Dermis microvascular lymphatic vessel endothelial cell (primary cell): Measurements from ENCODE around the gene RSF1. TPM values are rescaled to one million over a fixed set of nuclear protein-coding genes. Genes with fewer than 3 reads are reported as not detected.

Source experiments
- DNase-seq, 2 donors: peaks; one replicate each; pipeline versions ENCODE4 v3.0.0 to v3.0.0-alpha.2; 2010; ENCODE audit warnings: low read depth in 2 of 2
- total RNA-seq: library from RNA; depleted of rRNA; stranded (reverse); fragments of >200 nt; gene quantifications from 2 replicates; pipeline ENCODE4 v1.2.1, GENCODE V29; 2014

Gene RSF1
- total RNA-seq, 1 donor from 2014 or later, result 12.8 TPM

DNA sequence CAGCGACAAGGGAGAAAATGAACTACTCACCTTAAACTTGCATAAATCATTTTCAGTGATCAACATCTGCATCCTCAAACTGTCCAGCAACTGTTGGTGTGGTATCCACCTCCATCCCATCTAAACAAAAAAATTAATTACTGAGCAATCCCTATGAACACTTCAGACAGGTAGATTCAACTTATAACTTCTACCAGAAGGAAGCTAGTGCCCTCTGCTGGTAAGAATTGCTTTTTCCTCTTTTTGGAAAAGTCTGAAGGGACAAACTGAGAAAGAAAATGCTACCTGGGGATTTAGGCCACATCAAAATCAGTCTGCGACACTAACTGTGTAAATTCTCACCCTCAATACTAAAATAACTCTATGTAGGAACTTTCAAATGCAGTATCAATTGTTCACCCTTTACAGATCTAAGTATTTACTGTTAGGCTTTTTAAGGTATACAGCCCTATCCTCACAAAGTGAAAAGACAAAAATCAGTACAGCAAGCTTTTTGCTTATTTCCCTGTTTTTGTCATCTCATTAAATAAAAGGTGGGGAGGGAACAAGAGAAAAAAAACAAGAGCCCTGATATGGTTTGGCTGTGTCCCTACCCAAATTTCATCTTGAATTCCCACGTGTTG lies 200.8 kb downstream of the RSF1 start:
- DNase-seq, result peak; percentile 21 to 60

DNA sequence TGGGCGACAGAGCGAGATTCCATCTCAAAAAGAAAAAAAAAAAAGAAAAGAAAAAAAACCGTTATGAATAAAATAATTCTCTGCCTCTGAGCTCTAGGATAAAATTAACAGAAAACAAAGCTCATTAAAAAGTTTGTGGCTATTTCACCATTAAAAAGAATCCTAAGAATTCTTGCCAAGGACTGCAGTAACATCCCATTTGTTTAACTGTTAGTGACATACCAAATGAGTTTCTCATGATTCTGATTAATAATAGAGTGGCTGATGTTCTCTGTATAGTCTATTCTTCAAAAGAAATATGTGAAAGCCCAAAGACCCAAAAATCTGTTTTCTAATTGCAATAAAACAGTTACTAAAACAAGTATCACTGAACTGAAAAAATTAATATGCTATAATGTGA lies 202.6 kb downstream of the RSF1 start:
- no peak for DNase-seq

DNA sequence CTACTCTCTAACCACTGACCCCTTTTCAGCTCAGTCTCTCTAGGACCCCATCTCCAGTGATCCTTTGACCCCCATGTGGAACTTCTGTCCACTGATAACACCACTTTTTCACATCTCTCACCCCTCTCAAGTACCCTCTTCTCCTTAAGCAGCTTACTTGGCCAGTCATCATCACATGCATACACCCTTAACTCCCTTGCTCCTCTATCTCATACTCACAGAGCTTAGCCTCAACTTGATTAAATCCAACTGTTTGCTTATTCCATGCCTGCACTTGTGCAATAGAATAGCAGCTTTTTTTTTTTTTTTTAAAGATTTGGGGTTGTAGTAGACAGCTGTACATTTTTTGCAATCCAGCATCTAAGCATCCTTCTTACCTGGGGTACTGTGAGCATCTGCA lies 208.6 kb downstream of the RSF1 start:
- no peak for DNase-seq

Other genes starting within 250 kb of the RSF1 start
- gene AQP11, start 230.8 kb downstream of the RSF1 start, total RNA-seq, result 0.13 and 0.38 TPM in 2 replicates
- gene CLNS1A, start 182.9 kb downstream of the RSF1 start, total RNA-seq, result 110 and 117 TPM in 2 replicates
- 27.7 and 31.6 TPM in 2 replicates for gene AAMDC, start 422 bp upstream of the RSF1 start, total RNA-seq
- gene INTS4, start 173.9 kb upstream of the RSF1 start, total RNA-seq, result 27.1 and 29.7 TPM in 2 replicates
- under 0.01 and 0.26 TPM in 2 replicates for gene KCTD14, start 202.6 kb upstream of the RSF1 start, total RNA-seq
- not detected in 2 replicates for gene THRSP, start 243.1 kb upstream of the RSF1 start, total RNA-seq